ENCODE measurements around the gene RTN4R. TPM values are rescaled to one million over a fixed set of nuclear protein-coding genes. Genes with fewer than 3 reads are reported as not detected.

The RTN4R gene
- total RNA-seq, 1 donor: under 0.01 TPM

DNA sequence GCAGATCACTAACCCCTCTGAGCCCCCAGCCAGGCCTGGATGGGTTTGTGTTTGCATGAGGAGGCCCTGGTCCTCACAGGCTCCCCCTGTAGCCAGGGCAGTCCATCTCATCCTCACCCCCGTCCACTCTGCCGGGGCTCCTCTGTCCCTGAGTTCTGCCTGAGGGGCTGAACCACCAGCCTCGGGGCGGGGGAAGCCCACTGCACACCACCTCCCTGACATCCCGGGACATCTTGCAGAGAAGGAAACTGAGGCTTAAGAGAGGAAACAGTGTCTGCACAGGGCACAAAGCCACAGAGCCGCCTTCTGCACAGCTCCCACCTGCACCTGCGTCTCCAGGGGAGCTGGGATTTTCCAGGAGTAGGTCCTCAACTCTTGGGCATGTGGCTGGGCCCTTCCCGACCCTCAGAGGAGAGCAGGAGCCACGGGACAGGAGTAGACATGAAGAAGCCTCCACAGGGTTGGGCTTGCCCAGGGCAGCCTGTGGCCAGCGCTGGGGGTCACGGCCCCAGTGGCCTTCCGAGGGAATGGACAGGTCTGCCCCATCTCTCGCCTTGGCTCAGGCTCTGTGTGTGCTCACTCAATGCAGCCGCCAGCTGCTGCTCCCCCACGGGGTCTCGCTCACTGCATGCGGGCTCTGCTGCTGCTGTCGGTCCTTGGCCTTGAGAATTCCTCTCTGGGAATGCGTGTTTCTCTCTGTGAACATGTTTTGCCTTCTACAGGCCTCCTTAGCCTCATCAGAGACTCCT is 71.8 kb downstream of the RTN4R start:
- no peaks in the 10 kb centered on the region for H3K9me3 ChIP-seq (ENCODE audit: low read depth, low read length)
- TF ChIP-seq, protein P1, sequence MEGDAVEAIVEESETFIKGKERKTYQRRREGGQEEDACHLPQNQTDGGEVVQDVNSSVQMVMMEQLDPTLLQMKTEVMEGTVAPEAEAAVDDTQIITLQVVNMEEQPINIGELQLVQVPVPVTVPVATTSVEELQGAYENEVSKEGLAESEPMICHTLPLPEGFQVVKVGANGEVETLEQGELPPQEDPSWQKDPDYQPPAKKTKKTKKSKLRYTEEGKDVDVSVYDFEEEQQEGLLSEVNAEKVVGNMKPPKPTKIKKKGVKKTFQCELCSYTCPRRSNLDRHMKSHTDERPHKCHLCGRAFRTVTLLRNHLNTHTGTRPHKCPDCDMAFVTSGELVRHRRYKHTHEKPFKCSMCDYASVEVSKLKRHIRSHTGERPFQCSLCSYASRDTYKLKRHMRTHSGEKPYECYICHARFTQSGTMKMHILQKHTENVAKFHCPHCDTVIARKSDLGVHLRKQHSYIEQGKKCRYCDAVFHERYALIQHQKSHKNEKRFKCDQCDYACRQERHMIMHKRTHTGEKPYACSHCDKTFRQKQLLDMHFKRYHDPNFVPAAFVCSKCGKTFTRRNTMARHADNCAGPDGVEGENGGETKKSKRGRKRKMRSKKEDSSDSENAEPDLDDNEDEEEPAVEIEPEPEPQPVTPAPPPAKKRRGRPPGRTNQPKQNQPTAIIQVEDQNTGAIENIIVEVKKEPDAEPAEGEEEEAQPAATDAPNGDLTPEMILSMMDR (IDR thresholded peaks at IDR 0.05; ENCODE audit: extremely low read depth, low read depth, low read length): no peak

DNA sequence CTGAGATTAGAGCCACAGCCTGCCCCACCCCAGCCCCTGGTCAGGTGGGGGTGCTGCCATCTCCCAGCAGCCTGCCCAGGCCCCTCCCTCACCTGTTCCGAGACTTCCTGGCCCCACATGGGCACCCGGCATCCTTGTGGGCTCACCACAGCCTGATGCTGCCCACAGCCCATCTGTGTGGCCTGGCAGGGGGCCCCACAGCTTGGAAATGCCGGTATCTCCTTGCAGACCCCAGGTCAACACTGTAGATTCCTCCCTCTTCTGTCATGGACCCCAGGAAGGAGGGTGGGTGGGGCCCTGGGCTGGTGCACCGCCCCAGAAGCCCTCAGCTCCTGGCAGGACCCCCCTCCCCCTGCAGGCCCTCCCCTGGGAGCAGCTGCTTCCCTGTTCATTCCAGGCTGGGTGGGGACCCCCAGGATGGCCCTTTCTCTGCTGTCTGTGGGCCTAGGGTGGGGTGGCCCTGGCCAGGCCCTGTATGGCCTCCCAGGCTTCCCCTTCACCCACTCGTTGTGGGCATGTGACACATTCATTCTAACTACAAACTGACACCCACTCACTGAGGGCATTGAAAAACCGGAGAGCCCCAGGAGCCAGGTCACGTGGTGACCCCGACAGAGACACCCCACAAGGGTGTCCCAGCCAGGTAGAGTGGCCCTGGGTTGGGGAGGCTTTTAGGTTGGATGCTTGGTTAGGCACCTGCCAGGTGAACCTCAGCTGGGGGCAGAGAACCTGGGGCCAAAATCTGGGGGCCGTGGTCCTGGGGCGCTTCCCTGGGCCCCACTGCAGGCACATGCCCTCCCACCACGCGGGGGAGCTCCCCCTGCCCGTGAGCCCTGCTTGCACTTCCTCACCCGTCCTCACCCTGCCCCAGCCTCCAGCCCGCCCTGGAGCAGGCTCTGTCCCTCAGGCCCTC is 73.2 kb downstream of the RTN4R start:
- no peak for DNase-seq (ENCODE audit: insufficient read length, low spot score, missing footprints)
- H4K20me1 ChIP-seq (ENCODE audit: insufficient read depth, low read length): no peaks in the 10 kb centered on the region
- no peaks in the 10 kb centered on the region for H3K36me3 ChIP-seq (ENCODE audit: insufficient read depth, low read length)
- H3K27me3 ChIP-seq (ENCODE audit: insufficient read depth, low read length): peaks cover 7% of the 10 kb centered on the region
- H3K4me3 ChIP-seq (ENCODE audit: insufficient read depth, low read length): no peak overlapping the region
- no peak overlapping the region for H3K4me2 ChIP-seq (ENCODE audit: insufficient read depth, low read length)
- H3K9me3 ChIP-seq (ENCODE audit: low read depth, low read length): no peaks in the 10 kb centered on the region
- no peaks in the 10 kb centered on the region for H3K79me2 ChIP-seq (ENCODE audit: insufficient read depth, low read length)
- H2AFZ ChIP-seq (ENCODE audit: low read length): no peak overlapping the region
- TF ChIP-seq, protein P1 (IDR thresholded peaks at IDR 0.05; ENCODE audit: extremely low read depth, low read depth, low read length): no peak
- H3K4me1 ChIP-seq (ENCODE audit: insufficient read depth, low read length): no peaks in the 10 kb centered on the region
- no peak overlapping the region for H3K27ac ChIP-seq (ENCODE audit: low read depth, low read length)

More for the DNA sequence above, 71.8 kb downstream of the RTN4R start:
- Histone ChIP-seq H3K4me3 (ENCODE audit: insufficient read depth, low read length) (no peak overlapping the region), H3K79me2 (ENCODE audit: insufficient read depth, low read length) (no peaks in the 10 kb centered on the region), H4K20me1 (ENCODE audit: insufficient read depth, low read length) (no peaks in the 10 kb centered on the region), H3K4me2 (ENCODE audit: insufficient read depth, low read length) (no peak overlapping the region), H3K27ac (ENCODE audit: low read depth, low read length) (no peak overlapping the region), H3K27me3 (ENCODE audit: insufficient read depth, low read length) (peaks cover 15% of the 10 kb centered on the region), H3K36me3 (ENCODE audit: insufficient read depth, low read length) (no peaks in the 10 kb centered on the region), H3K4me1 (ENCODE audit: insufficient read depth, low read length) (no peaks in the 10 kb centered on the region), H2AFZ (ENCODE audit: low read length) (no peak overlapping the region)
- no peak for DNase-seq (ENCODE audit: insufficient read length, low spot score, missing footprints)

DNA sequence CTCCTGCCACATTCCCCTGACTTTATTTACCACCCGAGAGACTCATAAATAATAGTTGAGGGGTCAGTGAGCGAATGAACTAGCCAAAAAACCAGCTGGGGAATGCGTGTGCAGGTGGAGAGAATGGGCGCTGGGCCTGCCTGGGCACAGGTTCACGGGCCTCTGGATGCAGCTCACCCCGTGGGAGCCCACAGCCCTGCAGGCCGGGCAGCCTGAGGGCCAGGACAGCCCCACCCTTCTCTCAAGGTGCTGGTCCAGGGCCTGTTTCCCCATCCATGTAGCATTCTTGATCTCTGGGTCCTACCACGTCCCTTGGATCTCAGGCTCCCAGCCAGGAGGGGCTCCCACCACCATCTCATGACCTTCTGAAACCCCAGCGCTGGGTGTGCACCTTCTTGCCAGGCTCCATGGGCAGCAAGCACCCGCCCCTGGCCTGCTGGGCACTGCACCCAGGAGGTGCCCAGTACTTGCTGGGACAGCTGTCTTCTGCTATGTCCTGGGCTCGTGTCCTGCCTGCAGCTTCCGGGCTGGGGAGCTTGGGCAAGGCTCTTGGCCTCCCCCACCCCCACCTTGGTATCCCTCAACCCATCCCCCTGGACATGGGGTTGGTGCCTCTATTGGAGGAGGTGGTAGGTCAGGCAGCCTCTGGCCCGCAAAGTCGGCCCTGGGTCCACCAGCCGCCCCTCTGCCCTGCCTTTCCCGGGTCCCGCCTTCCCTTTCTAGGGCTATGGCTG is 74.2 kb downstream of the RTN4R start:
- H3K4me2 ChIP-seq (ENCODE audit: insufficient read depth, low read length): no peak overlapping the region
- H2AFZ ChIP-seq (ENCODE audit: low read length): no peak overlapping the region
- DNase-seq (ENCODE audit: insufficient read length, low spot score, missing footprints): no peak
- no peak overlapping the region for H3K27ac ChIP-seq (ENCODE audit: low read depth, low read length)
- TF ChIP-seq, protein P1 (IDR thresholded peaks at IDR 0.05; ENCODE audit: extremely low read depth, low read depth, low read length): no peak
- no peaks in the 10 kb centered on the region for H3K27me3 ChIP-seq (ENCODE audit: insufficient read depth, low read length)
- no peaks in the 10 kb centered on the region for H3K79me2 ChIP-seq (ENCODE audit: insufficient read depth, low read length)
- H4K20me1 ChIP-seq (ENCODE audit: insufficient read depth, low read length): no peaks in the 10 kb centered on the region
- H3K9me3 ChIP-seq (ENCODE audit: low read depth, low read length): no peaks in the 10 kb centered on the region
- no peak overlapping the region for H3K4me3 ChIP-seq (ENCODE audit: insufficient read depth, low read length)
- H3K4me1 ChIP-seq (ENCODE audit: insufficient read depth, low read length): no peaks in the 10 kb centered on the region
- H3K36me3 ChIP-seq (ENCODE audit: insufficient read depth, low read length): no peaks in the 10 kb centered on the region

Data from osteoblast (primary cell).